Measurements from ENCODE around the gene ZC4H2.
"Not testable (repeated sequence)": the region's sequence is repeated elsewhere in the genome, so short reads cannot be mapped to it uniquely, and the experiment has no call there.

The ZC4H2 gene

GRCh38 chrX:64975989-64976672, at the start of gene ZC4H2:
Gene ZC4H2, minus strand, starts transcription at chrX:64976450. Its CDS starts 73 bp downstream, at chrX:64976377.
- peak; percentile 68 for DNase-seq

GRCh38 chrX:65017451-65017850, 41.2 kb upstream of the ZC4H2 start:
- DNase-seq: no peak

GRCh38 chrX:65014230-65014629, 38.0 kb upstream of the ZC4H2 start:
- no peak for DNase-seq

GRCh38 chrX:65009459-65009858, 33.2 kb upstream of the ZC4H2 start:
- no peak for DNase-seq

DNA sequence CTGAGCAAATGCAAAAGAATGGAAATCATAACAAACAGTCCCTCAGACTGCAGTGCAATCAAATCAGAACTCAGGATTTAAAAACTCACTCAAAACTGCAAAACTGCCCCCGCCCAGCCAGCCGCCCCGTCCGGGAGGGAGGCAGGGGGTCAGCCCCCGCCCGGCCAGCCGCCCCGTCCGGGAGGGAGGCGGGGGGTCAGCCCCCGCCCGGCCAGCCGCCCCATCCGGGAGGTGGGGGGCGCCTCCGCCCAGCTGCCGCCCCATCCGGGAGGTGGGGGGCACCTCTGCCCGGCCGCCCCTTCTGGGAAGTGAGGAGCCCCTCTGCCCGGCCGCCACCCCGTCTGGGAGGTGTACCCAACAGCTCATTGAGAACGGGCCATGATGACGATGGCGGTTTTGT, 26.0 kb upstream of the ZC4H2 start:
- not testable (repeated sequence) for DNase-seq

- no peak for DNase-seq
Measured at GRCh38 chrX:64996805-64997204, 20.6 kb upstream of the ZC4H2 start.

DNA sequence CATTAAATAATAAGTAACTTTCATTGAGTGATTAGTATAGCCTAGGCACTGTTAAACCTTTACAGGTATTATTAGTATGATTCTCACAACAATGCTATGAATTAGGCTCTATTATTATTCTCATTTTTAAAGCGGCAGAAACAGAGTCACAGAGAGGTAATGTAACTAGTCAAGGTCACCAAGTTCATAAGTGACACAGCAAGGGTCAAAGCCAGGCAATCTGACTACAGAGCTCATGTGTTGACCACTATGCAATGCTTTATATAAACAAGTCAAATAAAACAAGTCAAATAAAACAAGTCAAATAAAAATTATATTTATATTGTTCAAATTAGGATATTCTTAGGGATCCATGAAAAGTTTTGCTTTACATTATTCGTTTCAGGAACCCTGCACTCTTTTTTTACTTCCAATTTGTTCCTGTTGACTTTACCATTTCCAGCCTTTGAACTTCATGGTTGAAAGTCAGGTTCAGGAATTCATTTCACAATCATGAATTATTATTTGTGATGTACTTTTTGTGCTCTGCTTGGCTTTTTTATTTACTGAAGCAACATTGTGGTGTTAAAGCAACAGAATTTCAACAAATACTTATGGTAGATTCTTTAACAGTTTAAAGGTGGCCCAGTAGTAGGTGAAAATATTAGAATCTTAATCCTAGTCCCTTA, 18.0 kb upstream of the ZC4H2 start:
- DNase-seq: no peak

DNA sequence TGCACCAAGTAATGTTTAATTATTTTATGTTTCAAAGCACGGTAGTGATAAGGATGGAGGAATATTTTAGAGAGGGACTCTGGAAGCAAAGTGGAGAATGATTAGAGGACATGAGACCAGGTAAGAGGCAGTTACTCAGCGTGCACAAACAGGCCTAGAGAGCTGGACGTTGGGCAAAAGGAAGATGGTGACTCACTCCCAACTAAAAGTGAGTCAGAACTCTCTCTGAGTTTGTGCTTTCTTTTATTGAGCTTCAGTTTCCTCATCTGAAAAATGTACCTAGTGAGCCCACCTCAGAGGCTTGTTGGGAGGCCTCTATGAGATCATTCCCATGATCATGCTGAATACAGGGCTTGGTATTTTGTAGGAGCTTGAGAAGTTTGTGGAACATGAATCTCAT, 1.6 kb upstream of the ZC4H2 start:
- DNase-seq: no peak

DNA sequence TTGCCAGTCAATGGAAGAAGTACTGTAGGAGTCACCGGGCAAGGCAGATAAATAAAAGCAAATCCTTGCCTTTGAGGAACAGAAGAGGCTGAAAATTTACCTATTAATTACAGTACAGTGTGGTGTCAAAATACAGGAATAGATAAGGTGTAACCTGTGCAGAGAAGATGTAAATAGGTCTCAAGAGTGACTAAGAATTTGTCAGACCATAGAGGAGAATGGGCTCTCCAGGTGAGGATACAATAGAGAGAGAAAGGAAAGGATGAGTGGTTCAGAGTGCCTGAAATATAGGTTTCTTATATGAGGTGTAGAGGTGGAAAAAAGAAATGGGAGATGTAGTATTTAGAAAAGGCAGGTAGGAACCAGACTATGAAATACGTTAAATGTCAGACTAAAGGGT, 801 bp upstream of the ZC4H2 start:
- DNase-seq: no peak

DNA sequence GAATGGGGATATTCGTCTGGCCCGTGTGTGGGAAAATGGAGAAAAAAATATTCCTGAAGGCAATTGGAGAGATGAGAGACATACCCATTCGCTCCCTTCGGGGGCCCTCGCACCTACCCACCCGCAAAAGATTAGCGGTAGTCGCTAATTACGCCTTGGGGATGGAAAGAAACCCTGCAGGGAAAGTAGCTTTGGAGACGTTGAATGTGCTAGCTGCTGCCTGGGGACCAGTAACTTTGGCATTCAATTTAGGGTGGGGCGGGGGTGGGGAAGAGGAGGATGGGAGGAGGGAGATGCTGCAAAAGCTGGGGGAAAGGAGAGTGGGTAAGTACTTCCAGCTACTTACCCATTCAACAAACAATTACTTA, 407 bp upstream of the ZC4H2 start:
- peak; percentile 7 for DNase-seq

DNA sequence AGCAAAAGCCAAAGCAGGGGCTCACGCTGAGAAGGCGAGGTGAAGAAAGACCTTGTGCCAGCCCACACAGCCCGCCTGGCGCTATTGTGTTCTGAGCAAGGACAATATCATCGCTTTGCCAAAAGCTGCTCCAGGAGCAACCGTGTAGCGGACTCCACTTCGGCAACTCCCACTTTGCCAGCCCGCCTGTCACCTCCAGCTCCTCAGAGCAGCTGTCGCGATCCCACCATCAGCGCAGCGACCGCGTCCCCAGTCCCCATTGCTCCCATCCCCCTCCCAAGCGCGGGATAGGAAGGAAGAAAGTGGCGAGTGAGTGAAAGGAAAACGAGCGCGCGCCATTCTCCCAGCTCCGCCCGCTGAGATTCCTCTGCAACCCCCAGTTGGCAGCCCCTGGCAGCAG, 759 bp downstream of the ZC4H2 start:
- DNase-seq: peak; percentile 12

- DNase-seq: no peak
Measured at GRCh38 chrX:64925480-64925879, 50.8 kb downstream of the ZC4H2 start.

GRCh38 chrX:64908121-64908520, 68.1 kb downstream of the ZC4H2 start:
- no peak for DNase-seq

- DNase-seq: peak; percentile 13
Measured at GRCh38 chrX:64894454-64895038, 81.7 kb downstream of the ZC4H2 start.

- no peak for DNase-seq
Measured at GRCh38 chrX:64885850-64886249, 90.4 kb downstream of the ZC4H2 start.

DNA sequence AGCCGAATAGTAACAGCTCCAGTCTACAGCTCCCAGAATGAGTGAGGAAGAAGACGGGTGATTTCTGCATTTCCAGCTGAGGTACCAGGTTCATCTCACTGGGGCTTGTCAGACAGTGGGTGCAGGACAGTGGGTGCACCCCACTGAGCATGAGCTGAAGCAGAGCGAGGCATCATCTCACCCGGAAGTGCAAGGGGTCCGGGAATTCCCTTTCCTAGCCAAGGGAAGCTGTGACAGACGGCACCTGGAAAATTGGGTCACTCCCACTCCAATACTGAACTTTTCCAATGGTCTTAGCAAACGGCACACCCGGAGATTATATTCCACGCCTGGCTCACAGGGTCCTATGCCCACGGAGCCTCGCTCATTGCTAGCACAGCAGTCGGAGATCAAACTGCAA, 97.5 kb downstream of the ZC4H2 start:
- DNase-seq: not testable (repeated sequence)

- no peak for DNase-seq
Measured at GRCh38 chrX:64867217-64867616, 109.0 kb downstream of the ZC4H2 start.
